ENCODE results near the gene PRRT3. TPM values are rescaled to one million over a fixed set of nuclear protein-coding genes. Genes with fewer than 3 reads are reported as not detected.

The PRRT3 gene
- total RNA-seq, 4 donors from 2014 or later: 2.2 to 3.3 (median 2.7) TPM

DNA sequence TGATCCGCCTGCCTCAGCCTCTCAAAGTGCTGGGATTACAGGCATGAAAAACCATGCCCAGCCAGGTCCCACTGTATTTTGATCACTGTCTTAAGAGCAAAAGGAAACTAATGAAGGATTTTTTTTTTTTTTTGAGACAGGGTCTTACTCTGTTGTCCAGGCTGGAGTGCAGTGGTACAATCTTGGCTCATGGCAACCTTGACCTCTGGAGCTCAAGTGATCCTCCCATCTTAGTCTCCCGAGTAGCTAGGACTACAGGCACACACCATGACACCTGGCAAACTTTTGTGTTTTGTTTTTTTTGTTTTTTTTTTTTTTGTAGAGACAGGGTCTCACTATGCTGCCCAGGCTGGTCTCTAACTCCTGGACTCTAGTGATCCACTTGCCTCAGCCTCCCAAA is 28.0 kb upstream of the PRRT3 start:
- no peak for TF ChIP-seq CTCF (IDR thresholded peaks at IDR 0.05)
- no peak for TF ChIP-seq POLR2A (IDR thresholded peaks at IDR 0.05)
- no peak for TF ChIP-seq EP300 (IDR thresholded peaks at IDR 0.05)
- Histone ChIP-seq H3K27me3 (no peaks in the 10 kb centered on the region), H3K36me3 (peaks cover 0 to 66% (median 0%) of the 10 kb centered on the region in 3 donors), H3K4me1 (peaks cover 0 to 31% (median 6%) of the 10 kb centered on the region in 4 donors), H3K4me3 (no peak overlapping the region), H3K27ac (no peak overlapping the region), H3K9me3 (no peaks in the 10 kb centered on the region)
- 85 to 94% methylated on average over 2 of the region's 2 CpGs for WGBS, 2 donors
- no peak for DNase-seq (ENCODE audit: low spot score in 2 of 2)

- no peak for TF ChIP-seq CTCF (IDR thresholded peaks at IDR 0.05)
- no peak for TF ChIP-seq EP300 (IDR thresholded peaks at IDR 0.05)
- no peak for TF ChIP-seq POLR2A (IDR thresholded peaks at IDR 0.05)
- Histone ChIP-seq H3K27me3 (no peaks in the 10 kb centered on the region), H3K27ac (no peak overlapping the region), H3K9me3 (no peaks in the 10 kb centered on the region), H3K4me1 (peaks cover 0 to 22% (median 4%) of the 10 kb centered on the region in 4 donors), H3K4me3 (no peak overlapping the region), H3K36me3 (peaks cover 0 to 72% (median 5%) of the 10 kb centered on the region in 3 donors)
- 81 to 82% methylated on average over 8 of the region's 8 CpGs for WGBS, 2 donors
- no peak for DNase-seq (ENCODE audit: low spot score in 2 of 2)
Measured at GRCh38 chr3:9978710-9979305, 26.6 kb upstream of the PRRT3 start.

- 41 to 49% methylated on average over 7 of the region's 7 CpGs for WGBS, 2 donors
- peaks cover 0 to 18% (median 4%) of the 10 kb centered on the region in 4 donors for H3K4me1 ChIP-seq
Measured at GRCh38 chr3:9976721-9977709, 24.8 kb upstream of the PRRT3 start.

GRCh38 chr3:9970020-9970652 is 17.9 kb upstream of the PRRT3 start:
- Histone ChIP-seq H3K27ac (no peak overlapping the region), H3K4me1 (no peaks in the 10 kb centered on the region), H3K36me3 (peaks cover 2 to 95% (median 52%) of the 10 kb centered on the region in 3 donors), H3K9me3 (no peaks in the 10 kb centered on the region), H3K27me3 (no peaks in the 10 kb centered on the region), H3K4me3 (no peak overlapping the region)
- TF ChIP-seq EP300 (IDR thresholded peaks at IDR 0.05) (no peak), POLR2A (IDR thresholded peaks at IDR 0.05) (no peak), CTCF (IDR thresholded peaks at IDR 0.05) (no peak)
- 86 to 96% methylated on average over 3 of the region's 3 CpGs for WGBS, 2 donors
- DNase-seq (ENCODE audit: low spot score in 2 of 2): no peak

More at GRCh38 chr3:9976721-9977709, 24.8 kb upstream of the PRRT3 start:
- Histone ChIP-seq H3K36me3 (peaks cover 2 to 76% (median 18%) of the 10 kb centered on the region in 3 donors), H3K27ac (peak overlapping the region; percentile 23 to 73 (median 56)), H3K9me3 (no peaks in the 10 kb centered on the region), H3K4me3 (no peak overlapping the region), H3K27me3 (no peaks in the 10 kb centered on the region)
- peak; percentile 47 to 79 for DNase-seq (ENCODE audit: low spot score in 2 of 2)
- TF ChIP-seq CTCF (IDR thresholded peaks at IDR 0.05) (no peak), POLR2A (IDR thresholded peaks at IDR 0.05) (no peak), EP300 (IDR thresholded peaks at IDR 0.05) (peak; percentile 51 to 87)
